HG03095 (cell line): ENCODE measurements around the gene ZEB2.

Experiments used
- ATAC-seq: cut with Tn5 transposase; IDR thresholded peaks from one replicate; pipeline ENCODE4 v1.9.1; 2021; ENCODE audit warnings: moderate library complexity; ENCODE audit not compliant: unreplicated experiment

The ZEB2 gene

GRCh38 chr2:144429396-144430112 lies 90.4 kb downstream of the ZEB2 start:
- ATAC-seq: no peak

GRCh38 chr2:144426981-144427479 lies 92.9 kb downstream of the ZEB2 start:
- ATAC-seq: no peak

GRCh38 chr2:144426355-144426754 lies 93.6 kb downstream of the ZEB2 start:
- no peak for ATAC-seq

- no peak for ATAC-seq
Observed at GRCh38 chr2:144424559-144425240, 95.2 kb downstream of the ZEB2 start.

- no peak for ATAC-seq
Observed at GRCh38 chr2:144421606-144422510, 98.1 kb downstream of the ZEB2 start.

GRCh38 chr2:144419218-144419617 lies 100.7 kb downstream of the ZEB2 start:
- ATAC-seq: no peak

- ATAC-seq: no peak
Observed at GRCh38 chr2:144415386-144415785, 104.5 kb downstream of the ZEB2 start.

- ATAC-seq: peak; percentile 80
Observed at GRCh38 chr2:144414324-144414845, 105.5 kb downstream of the ZEB2 start.

- no peak for ATAC-seq
Observed at GRCh38 chr2:144412709-144413108, 107.2 kb downstream of the ZEB2 start.

GRCh38 chr2:144411473-144411872 lies 108.4 kb downstream of the ZEB2 start:
- ATAC-seq: no peak

GRCh38 chr2:144409241-144409640 lies 110.7 kb downstream of the ZEB2 start:
- ATAC-seq: no peak

GRCh38 chr2:144407262-144407661 lies 112.7 kb downstream of the ZEB2 start:
- no peak for ATAC-seq

GRCh38 chr2:144405982-144406788 lies 113.7 kb downstream of the ZEB2 start:
- no peak for ATAC-seq

- no peak for ATAC-seq
Observed at GRCh38 chr2:144405321-144405720, 114.6 kb downstream of the ZEB2 start.

- no peak for ATAC-seq
Observed at GRCh38 chr2:144404586-144405314, 115.2 kb downstream of the ZEB2 start.

GRCh38 chr2:144403933-144404332 lies 116.0 kb downstream of the ZEB2 start:
- ATAC-seq: no peak

- ATAC-seq: no peak
Observed at GRCh38 chr2:144402251-144402650, 117.7 kb downstream of the ZEB2 start.

GRCh38 chr2:144401036-144401435 lies 118.9 kb downstream of the ZEB2 start:
- no peak for ATAC-seq

- no peak for ATAC-seq
Observed at GRCh38 chr2:144396318-144396717, 123.6 kb downstream of the ZEB2 start.
